Memory B cell (primary cell): Measurements from ENCODE around the gene FSIP1.
"Not testable (repeated sequence)": the region's sequence is repeated elsewhere in the genome, so short reads cannot be mapped to it uniquely, and the experiment has no call there.

Source experiments
- ATAC-seq: fragments of 150-1000 bp; cut with Tn5 transposase; 2 replicates; pipeline ENCODE4 v1.10.0; 2021; ENCODE audit warnings: low read depth, mild to moderate bottlenecking, moderate library complexity
- DNase-seq, 2 donors: peaks; one replicate each; pipeline ENCODE4 v3.0.0; 2022; ENCODE audit warnings: low spot score in 2 of 2
- H3K27ac Mint-ChIP-seq: one replicate; pipeline ENCODE4 v1.8.0; 2022; ENCODE audit warnings: mild to moderate bottlenecking, moderate library complexity, mixed read lengths
- H3K27me3 Mint-ChIP-seq: one replicate; pipeline ENCODE4 v1.8.0; 2022; ENCODE audit warnings: mixed read lengths
- H3K36me3 Mint-ChIP-seq: one replicate; pipeline ENCODE4 v1.8.0; 2022; ENCODE audit warnings: mild to moderate bottlenecking, mixed read lengths
- H3K4me1 Mint-ChIP-seq: one replicate; pipeline ENCODE4 v1.8.0; 2022; ENCODE audit warnings: mixed read lengths
- H3K4me3 Mint-ChIP-seq: one replicate; pipeline ENCODE4 v1.8.0; 2022; ENCODE audit warnings: mild to moderate bottlenecking, moderate library complexity, mixed read lengths
- H3K9me3 Mint-ChIP-seq: one replicate; pipeline ENCODE4 v1.8.0; 2022; ENCODE audit warnings: mixed read lengths

Gene FSIP1

DNA sequence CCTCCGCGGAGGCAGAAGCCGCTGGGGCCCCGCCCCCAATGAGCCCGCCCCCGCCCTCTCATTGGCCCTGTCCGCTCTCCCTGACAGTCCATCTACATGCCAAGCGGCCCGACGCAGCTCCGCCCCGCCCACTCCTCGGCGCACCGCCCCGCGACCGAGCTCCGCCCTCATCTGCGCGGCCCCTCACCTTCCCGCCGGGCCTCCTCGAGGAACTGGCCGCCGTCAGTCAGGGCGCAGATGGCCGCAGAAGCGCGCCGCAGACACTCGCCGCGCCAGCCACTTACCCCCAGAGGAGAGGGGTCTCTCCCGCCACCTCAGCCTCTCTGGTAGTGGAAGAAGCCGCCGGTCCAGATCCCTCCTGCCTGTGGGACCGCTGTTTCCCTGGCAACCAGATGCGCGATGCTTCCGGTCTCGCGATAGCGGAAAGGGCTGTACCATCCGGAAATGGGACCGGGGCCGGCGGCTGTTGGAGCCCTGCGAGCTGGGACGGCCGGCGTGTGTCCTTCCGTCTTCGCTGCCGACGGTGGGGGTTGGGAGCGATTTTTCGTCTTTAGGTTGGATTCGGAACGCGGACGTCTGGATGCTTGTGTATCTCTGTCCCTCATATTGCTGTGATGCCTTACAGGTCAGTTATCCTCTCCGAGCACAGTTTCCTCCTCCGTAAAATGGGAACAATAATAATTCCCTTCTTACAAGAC lies at the start of gene FSIP1:
TSS of gene FSIP1 (minus strand) at position 401 of the 698 bp plus-strand sequence. CDS start 6,317 bp downstream, outside the sequence.
- ATAC-seq (peak; percentile 97), DNase-seq (peak; percentile 98 to 99)
- Mint-ChIP-seq H3K9me3 (no peaks in the 10 kb centered on the region), H3K4me3 (peak within 1 kb of the TSS; percentile 98), H3K4me1 (peaks cover 18% of the 10 kb centered on the region), H3K36me3 (no peaks in the 10 kb centered on the region), H3K27ac (peak within 1 kb of the TSS; percentile 74), H3K27me3 (no peaks in the 10 kb centered on the region)

DNA sequence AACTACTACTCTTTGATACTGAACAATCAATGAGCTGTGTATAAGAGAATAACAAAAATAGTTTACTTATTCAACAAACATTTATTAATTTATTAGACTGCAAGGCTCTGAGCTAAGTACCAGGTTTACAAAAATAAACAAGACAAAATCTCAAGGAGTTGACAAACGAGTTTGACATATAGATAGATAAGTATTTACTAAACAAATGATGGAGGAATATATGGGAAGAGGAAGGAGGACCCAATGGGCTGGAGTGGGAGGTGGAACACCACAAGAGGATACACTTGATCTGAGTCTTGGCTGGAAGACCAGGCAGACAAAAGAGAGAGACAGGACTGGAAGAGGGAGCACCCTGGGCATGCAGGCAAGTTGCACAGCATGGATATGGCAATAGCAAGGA lies 47.5 kb upstream of the FSIP1 start:
- DNase-seq (no peak), ATAC-seq (no peak)
- Mint-ChIP-seq H3K27me3 (peaks cover 27% of the 10 kb centered on the region), H3K9me3 (no peaks in the 10 kb centered on the region), H3K36me3 (no peaks in the 10 kb centered on the region), H3K4me3 (no peak overlapping the region), H3K4me1 (no peaks in the 10 kb centered on the region), H3K27ac (no peak overlapping the region)

DNA sequence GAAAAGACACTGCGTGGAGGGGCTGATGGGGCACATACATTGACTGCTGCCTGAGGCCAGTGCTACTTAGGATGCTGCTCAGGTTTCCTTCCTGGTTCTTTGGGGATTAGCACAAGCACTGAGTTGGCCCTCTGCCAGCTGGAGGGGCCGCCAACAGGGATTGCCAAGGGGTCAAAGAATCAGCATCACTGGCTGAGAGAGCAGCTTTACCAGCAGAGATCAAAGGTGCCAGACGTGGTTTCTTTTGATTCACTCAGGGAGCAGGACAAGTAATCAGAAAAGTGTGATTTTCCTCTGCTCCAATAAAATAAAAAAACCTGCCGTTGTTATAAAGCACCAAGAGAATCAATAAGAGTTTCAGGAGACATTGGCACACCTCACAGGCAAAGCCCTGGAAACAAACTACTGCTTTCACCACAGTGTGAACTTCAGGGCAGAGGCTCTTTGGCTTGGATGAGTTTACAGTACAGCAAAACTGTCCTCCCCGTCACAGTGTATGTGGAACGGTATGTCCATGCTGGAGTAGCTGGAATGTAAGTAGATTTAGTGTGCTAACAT lies 45.8 kb upstream of the FSIP1 start:
- Mint-ChIP-seq H3K27ac (no peak overlapping the region), H3K36me3 (no peaks in the 10 kb centered on the region), H3K4me3 (no peak overlapping the region), H3K27me3 (peaks cover 26% of the 10 kb centered on the region), H3K4me1 (no peaks in the 10 kb centered on the region), H3K9me3 (no peaks in the 10 kb centered on the region)
- no peak for ATAC-seq
- no peak for DNase-seq

DNA sequence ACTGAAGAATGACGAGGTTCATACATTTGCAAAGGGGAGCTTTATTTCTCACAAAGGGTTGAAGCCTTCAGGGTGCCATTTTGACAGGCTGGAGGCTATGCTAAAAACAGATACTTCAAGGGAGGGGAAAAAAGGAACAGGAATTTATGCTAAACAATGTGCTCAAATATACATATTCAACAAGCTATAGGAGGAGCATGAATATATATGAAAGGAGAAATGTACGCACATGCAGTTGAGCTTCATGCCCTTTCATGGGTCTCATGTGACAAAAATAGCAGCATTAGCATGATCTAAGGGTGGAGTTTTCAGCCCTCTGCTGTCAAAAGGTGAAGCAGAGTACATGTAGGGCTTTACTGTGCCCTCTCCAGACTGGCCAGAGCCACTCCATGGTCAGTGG lies 44.3 kb upstream of the FSIP1 start:
- Mint-ChIP-seq H3K4me3 (no peak overlapping the region), H3K27ac (no peak overlapping the region), H3K27me3 (peaks cover 22% of the 10 kb centered on the region), H3K4me1 (no peaks in the 10 kb centered on the region), H3K36me3 (no peaks in the 10 kb centered on the region), H3K9me3 (no peaks in the 10 kb centered on the region)
- no peak for DNase-seq
- no peak for ATAC-seq

DNA sequence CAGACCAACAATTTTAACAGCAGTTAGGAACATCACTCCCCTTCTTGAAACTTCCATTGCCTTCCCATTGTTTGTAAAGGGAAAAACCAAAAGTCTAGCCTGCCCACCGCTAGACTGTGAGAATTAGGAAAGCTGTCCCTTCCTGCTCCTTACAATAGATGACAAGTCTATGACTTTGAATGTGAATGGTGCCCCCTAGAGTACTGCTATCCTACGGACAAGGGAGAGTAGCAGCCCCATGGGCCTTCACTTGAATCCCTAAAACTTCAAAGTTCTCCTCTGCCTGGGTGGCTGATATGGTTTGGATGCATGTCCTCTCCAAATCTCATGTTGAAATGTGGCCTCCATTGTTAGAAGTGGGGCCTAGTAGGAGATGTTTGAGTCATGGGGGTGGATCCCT lies 41.0 kb upstream of the FSIP1 start:
- Mint-ChIP-seq H3K4me1 (no peaks in the 10 kb centered on the region), H3K4me3 (no peak overlapping the region), H3K27ac (no peak overlapping the region), H3K9me3 (no peaks in the 10 kb centered on the region), H3K27me3 (peaks cover 11% of the 10 kb centered on the region), H3K36me3 (no peaks in the 10 kb centered on the region)
- no peak for DNase-seq
- no peak for ATAC-seq

DNA sequence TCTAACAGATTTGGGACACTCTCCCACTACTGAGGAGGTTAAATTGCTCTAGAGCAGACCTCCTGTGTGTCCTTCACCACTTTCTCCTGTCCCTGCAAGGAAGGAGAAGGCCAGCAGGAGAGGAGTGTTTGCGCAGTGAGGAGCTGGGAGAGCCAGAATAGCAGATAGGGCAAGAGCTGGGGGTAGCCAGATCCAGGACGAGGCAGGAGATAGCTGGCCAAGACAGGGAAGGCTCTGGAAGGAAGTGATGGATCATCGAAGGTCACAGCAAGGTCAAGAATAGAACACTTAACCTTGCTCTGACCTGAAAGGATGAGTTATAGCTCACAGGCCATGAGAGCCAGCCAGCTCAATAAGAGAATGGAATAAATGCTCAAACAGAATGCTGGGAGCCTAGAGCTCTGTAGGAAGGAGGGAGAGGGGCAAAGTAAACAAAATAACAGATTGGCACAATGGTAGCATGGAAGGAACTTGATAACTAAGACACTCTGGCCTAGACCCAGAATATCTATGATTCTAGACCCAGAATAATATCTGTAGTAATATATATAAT lies 37.5 kb upstream of the FSIP1 start:
- H3K9me3 Mint-ChIP-seq = no peaks in the 10 kb centered on the region
- ATAC-seq = no peak
- no peaks in the 10 kb centered on the region for H3K36me3 Mint-ChIP-seq

DNA sequence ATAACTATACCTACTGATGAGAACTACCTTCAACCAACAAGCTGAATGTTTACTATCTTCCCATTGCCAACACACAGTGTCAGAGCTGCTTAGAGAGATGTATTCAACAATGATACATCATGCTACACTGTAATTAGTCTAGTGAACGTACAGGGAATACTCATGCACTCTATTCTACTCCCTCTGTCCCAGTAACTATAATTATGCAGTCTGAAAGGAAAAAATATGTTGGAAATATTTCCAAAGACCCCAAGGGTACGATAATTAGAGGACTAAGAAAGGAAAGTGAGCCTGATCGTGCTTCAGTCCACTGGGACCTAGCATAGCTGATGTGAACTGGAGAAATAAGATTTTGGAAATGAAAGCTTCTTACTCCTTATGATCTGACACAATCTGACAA lies 36.9 kb upstream of the FSIP1 start:
- no peak overlapping the region for H3K4me3 Mint-ChIP-seq
- peaks cover 10% of the 10 kb centered on the region for H3K27me3 Mint-ChIP-seq
- ATAC-seq = no peak
- DNase-seq = no peak
- no peaks in the 10 kb centered on the region for H3K4me1 Mint-ChIP-seq
- H3K36me3 Mint-ChIP-seq = no peaks in the 10 kb centered on the region
- no peak overlapping the region for H3K27ac Mint-ChIP-seq
- H3K9me3 Mint-ChIP-seq = no peaks in the 10 kb centered on the region

More for the DNA sequence above, 37.5 kb upstream of the FSIP1 start:
- Mint-ChIP-seq H3K27ac (no peak overlapping the region), H3K27me3 (peaks cover 7% of the 10 kb centered on the region), H3K4me3 (no peak overlapping the region), H3K4me1 (no peaks in the 10 kb centered on the region)
- DNase-seq = no peak

DNA sequence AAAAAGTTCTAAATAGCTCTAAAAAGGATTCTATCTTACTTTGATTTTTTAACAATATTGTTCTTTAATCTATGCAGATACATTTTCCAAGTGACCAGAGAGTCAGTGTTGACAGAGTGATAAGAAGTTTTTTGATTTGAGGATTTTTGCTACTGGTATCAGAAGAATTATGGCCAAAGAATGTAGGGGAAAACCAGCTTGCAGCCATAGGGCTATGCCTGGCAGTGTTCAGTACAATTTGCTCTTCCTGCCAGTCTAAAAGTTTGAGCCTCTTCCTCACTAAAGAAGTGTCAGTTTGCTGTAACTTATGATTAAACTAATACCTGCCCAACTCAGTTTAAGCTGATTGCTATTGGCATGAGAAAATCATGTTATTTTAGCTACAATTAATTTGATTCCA lies 35.3 kb upstream of the FSIP1 start:
- ATAC-seq (no peak), DNase-seq (no peak)
- no peak overlapping the region for H3K27ac Mint-ChIP-seq
- no peaks in the 10 kb centered on the region for H3K4me1 Mint-ChIP-seq
- peaks cover 5% of the 10 kb centered on the region for H3K27me3 Mint-ChIP-seq
- no peak overlapping the region for H3K4me3 Mint-ChIP-seq
- H3K36me3 Mint-ChIP-seq = no peaks in the 10 kb centered on the region
- no peaks in the 10 kb centered on the region for H3K9me3 Mint-ChIP-seq

DNA sequence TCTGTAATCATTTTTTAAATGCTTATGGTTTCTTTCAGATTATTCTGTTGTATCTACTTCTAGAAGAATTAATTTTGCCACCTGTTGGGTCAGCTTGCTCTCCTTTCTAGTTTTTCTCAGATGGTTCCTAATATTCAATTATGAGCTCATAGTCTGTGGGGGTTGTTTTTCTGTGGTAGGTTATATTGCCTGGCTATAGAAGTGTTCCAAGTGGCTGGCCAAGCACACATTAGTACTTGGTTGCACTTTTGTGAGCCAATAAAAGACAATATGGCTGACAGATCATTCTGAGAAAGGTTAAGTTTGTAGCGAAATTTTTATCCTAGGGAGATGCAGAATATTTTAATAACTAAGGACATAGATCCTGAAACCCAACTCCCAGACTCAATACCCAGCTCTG lies 31.8 kb upstream of the FSIP1 start:
- no peak for DNase-seq
- no peaks in the 10 kb centered on the region for H3K9me3 Mint-ChIP-seq
- H3K4me1 Mint-ChIP-seq = no peaks in the 10 kb centered on the region
- no peaks in the 10 kb centered on the region for H3K36me3 Mint-ChIP-seq
- no peak overlapping the region for H3K27ac Mint-ChIP-seq
- ATAC-seq = no peak
- H3K27me3 Mint-ChIP-seq = peaks cover 6% of the 10 kb centered on the region
- no peak overlapping the region for H3K4me3 Mint-ChIP-seq

DNA sequence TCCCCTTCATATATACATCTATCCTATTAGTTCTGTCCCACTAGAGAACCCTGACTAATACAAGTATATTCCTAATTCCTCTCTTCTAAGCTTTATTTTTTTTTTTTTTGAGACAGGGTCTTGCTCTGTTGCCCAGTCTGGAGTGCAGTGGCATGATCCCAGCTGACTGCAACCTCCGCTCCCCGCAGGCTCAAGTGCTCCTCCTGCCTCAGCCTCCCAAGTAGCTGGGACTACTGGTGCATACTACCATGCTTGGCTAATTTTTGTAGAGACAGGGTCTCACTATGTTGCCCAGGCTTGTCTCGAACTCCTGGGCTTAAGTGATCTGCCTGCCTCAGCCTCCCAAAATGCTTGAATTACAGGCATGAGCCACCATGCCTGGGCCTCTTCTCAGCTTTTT lies 30.0 kb upstream of the FSIP1 start:
- DNase-seq, H3K9me3 Mint-ChIP-seq, H3K4me3 Mint-ChIP-seq, H3K36me3 Mint-ChIP-seq, ATAC-seq, H3K27ac Mint-ChIP-seq, H3K4me1 Mint-ChIP-seq: not testable (repeated sequence)
- peaks cover 15% of the 10 kb centered on the region for H3K27me3 Mint-ChIP-seq

DNA sequence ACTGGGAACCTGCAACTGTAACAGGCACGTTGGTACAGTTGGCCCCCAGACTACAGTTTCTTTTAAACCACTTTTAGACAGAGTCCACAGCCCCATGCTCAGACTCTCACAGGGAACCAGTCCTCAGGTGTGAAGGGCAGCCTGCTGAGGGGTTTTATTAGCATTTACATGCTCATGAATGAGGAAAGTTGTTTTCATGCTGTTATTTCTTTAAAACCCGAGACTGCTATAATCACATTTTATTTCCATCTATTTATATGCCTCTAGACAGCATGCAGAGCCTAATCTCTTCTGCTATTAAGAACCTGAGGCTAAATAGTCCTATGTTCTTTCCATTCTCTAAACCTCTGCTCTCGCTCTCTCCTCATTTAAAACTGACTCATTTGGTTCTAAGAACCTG lies 26.3 kb upstream of the FSIP1 start:
- ATAC-seq (no peak), DNase-seq (no peak)
- Mint-ChIP-seq H3K4me1 (no peaks in the 10 kb centered on the region), H3K27me3 (peaks cover 12% of the 10 kb centered on the region), H3K36me3 (no peaks in the 10 kb centered on the region), H3K4me3 (no peak overlapping the region), H3K9me3 (no peaks in the 10 kb centered on the region), H3K27ac (no peak overlapping the region)

DNA sequence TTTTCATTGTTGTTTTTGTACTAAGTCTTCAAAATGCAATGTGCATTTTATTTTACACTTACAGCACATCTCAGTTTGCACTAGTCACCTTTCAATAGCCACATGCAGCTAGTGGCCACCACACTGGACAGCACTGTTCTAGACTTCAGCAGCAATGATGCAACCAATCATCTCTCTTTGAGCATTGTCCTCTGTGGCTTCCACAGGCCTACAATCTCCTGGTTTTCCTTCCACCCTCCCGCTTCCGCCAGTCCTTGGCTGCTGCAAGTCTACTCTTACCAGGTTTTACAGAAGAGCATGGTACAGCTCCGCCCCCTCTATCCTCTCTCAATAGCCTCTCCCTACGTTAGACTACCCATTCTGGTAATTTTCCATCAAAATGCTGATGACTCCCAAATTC lies 25.1 kb upstream of the FSIP1 start:
- ATAC-seq (no peak), DNase-seq (no peak)
- no peaks in the 10 kb centered on the region for H3K9me3 Mint-ChIP-seq
- H3K27me3 Mint-ChIP-seq = peaks cover 15% of the 10 kb centered on the region
- H3K4me1 Mint-ChIP-seq = peaks cover 2% of the 10 kb centered on the region
- H3K4me3 Mint-ChIP-seq = no peak overlapping the region
- H3K36me3 Mint-ChIP-seq = no peaks in the 10 kb centered on the region
- no peak overlapping the region for H3K27ac Mint-ChIP-seq

DNA sequence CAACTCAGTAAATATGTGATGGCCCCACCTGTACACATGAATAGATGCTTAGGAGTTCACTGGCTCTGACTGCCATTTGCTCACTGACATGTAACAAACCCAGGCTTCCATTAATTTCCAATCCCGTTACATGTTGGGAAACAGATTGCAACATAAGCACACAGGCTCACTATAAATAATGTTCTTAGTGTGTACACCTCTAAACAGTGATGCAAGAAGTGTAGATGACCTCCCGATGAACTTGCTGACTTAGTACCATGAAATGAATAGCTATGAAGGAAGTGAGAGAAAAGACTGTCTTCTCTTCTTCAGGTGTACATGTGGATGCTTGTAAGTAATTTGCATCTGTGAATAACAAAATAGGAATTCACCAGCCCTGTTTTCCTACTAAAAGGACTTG lies 21.4 kb upstream of the FSIP1 start:
- Mint-ChIP-seq H3K9me3 (no peaks in the 10 kb centered on the region), H3K4me1 (peaks cover 7% of the 10 kb centered on the region), H3K27me3 (peaks cover 19% of the 10 kb centered on the region), H3K36me3 (no peaks in the 10 kb centered on the region), H3K27ac (no peak overlapping the region), H3K4me3 (no peak overlapping the region)
- DNase-seq = no peak
- ATAC-seq = no peak

DNA sequence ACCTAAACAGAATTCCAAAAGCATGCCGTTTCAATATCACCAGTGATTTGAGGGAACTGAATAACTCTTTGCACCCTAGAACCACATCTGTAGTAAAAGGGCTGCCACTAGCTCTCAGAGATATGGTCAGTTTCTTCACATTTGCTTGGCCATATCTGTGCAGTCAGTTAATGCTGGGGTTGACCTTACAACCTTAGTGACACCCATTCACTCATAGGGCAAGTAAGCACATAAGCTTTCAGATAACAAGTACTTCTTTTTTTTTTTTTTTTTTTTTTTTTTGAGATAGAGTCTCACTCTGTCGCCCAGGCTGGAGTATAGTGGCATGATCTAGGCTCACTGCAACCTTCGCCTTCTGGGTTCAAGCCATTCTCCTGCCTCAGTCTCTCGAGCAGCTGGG lies 20.4 kb upstream of the FSIP1 start:
- peaks cover 7% of the 10 kb centered on the region for H3K4me1 Mint-ChIP-seq
- H3K27me3 Mint-ChIP-seq = peaks cover 18% of the 10 kb centered on the region
- ATAC-seq (no peak), DNase-seq (no peak)
- H3K4me3 Mint-ChIP-seq = no peak overlapping the region
- no peak overlapping the region for H3K27ac Mint-ChIP-seq
- no peaks in the 10 kb centered on the region for H3K36me3 Mint-ChIP-seq
- no peaks in the 10 kb centered on the region for H3K9me3 Mint-ChIP-seq
